Measurements from ENCODE around the gene PLA2G6. TPM values are rescaled to one million over a fixed set of nuclear protein-coding genes. Genes with fewer than 3 reads are reported as not detected.

Gene PLA2G6
- total RNA-seq, 2 experiments from 2014 or later: 80.2 to 85.3 TPM

DNA sequence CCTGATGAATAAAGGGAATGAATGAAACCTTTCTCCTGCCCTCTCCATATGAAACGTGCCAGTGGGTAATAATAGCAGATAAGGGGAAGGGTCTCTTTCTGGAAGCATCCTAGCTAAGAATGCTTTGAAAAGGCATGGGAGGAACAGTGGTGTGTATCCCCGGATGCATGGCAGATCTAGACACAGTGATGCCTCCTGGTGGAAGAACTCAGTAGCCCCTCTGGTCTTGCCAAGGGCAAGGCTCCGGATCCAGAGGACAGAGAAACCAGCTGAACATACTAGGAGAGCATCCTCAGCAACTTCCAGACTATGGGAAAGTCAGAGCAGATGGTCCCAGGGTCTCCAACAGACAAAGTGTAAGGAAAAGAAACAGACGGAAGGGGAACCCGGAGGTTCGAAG lies 77.5 kb downstream of the PLA2G6 start:
- H3K36me3 Mint-ChIP-seq (ENCODE audit: low read depth): no peaks in the 10 kb centered on the region
- no peak overlapping the region for H3K4me3 Mint-ChIP-seq
- intact Hi-C loops (cut with micrococcal nuclease): loop anchor here (5.0 kb wide), 2 partner anchors 47 to 248 kb away; partner anchors contain the start of gene PICK1
- no peaks in the 10 kb centered on the region for H3K9me3 Mint-ChIP-seq
- no peaks in the 10 kb centered on the region for H3K27me3 Mint-ChIP-seq (ENCODE audit: low read depth)
- no peak for DNase-seq
- CTCF ChIA-PET: interaction anchor here (0.6 to 1.5 kb wide), 4 partner anchors 28 to 560 kb away, joined by 3 to 5 read pairs (median 4); no protein-coding TSS in a partner anchor
- no peaks in the 10 kb centered on the region for H3K4me1 Mint-ChIP-seq (ENCODE audit: low read depth)
- H3K27ac Mint-ChIP-seq: no peak overlapping the region

DNA sequence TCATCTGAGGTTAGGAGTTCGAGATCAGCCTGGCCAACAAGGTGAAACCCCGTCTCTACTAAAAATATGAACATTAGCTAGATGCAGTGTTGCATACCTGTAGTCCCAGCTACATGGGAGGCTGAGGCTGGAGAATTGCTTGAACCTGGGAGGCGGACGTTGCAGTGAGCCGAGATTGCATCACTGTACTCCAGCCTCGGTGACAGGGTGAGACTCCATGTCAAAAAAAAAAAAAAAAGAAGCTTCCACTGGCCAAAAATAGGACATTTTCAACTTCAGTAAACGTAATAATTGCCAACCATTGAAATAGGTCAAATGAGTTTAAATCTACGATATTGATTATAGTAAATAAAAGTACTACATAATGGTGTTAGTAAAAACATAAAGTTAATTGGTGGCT lies 78.0 kb downstream of the PLA2G6 start:
- Mint-ChIP-seq H3K4me1 (ENCODE audit: low read depth) (no peaks in the 10 kb centered on the region), H3K36me3 (ENCODE audit: low read depth) (no peaks in the 10 kb centered on the region), H3K4me3 (no peak overlapping the region), H3K27me3 (ENCODE audit: low read depth) (no peaks in the 10 kb centered on the region), H3K27ac (no peak overlapping the region), H3K9me3 (no peaks in the 10 kb centered on the region)
- intact Hi-C loops (cut with micrococcal nuclease): loop anchor here (5.0 kb wide), 2 partner anchors 46 to 249 kb away; partner anchors contain the start of gene PICK1
- no peak for DNase-seq
- CTCF ChIA-PET: interaction anchor here (0.6 to 1.5 kb wide), 4 partner anchors 28 to 560 kb away, joined by 3 to 5 read pairs (median 4); no protein-coding TSS in a partner anchor

DNA sequence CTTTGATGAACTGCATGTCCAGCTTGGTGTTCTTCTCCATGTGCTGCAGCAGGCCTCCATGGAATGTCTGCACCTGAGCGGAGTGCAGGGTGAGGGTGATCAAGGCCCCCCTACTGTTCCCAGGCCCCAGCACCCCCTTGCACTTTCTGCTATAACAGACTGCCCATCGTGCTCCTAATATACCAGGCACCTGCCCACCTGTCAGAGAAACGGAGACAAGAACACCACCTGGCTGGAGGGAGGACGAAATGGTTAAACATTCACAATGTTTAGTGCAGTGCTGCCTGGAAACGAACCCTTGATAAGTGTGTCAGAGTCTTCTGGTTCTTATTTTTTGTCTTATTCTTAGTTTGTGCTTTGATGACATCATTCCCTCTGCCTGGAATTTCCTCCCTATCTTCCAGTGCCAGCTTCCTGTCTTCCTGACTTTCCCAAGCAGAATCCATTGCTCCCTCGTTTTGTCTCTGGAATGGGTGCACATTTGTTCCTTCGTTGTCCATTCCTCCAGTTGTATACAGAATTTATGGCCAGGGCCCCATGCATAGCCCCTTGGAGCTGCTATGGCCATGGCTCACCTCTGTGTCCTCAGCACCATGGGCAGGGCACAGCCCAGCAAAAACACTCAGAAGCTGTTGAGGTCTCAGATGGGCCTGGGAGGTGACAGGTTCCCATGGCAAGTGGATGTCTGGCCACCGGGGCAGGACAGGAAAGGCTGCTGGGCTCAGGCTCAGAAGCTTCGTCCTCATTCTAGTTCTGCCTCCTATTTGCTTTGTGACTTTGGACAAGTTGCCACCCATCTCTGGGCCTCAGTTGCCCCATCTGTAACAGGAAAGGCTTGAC lies 83.0 kb downstream of the PLA2G6 start:
- CTCF ChIA-PET: interaction anchor here (0.8 to 1.4 kb wide), 4 partner anchors 9 to 130 kb away, joined by 3 to 6 read pairs (median 3); no protein-coding TSS in a partner anchor
- Mint-ChIP-seq H3K27me3 (ENCODE audit: low read depth) (no peaks in the 10 kb centered on the region), H3K36me3 (ENCODE audit: low read depth) (peaks cover 8% of the 10 kb centered on the region), H3K27ac (no peak overlapping the region), H3K4me1 (ENCODE audit: low read depth) (no peaks in the 10 kb centered on the region), H3K4me3 (no peak overlapping the region), H3K9me3 (no peaks in the 10 kb centered on the region)
- no peak for DNase-seq
- intact Hi-C loops (cut with micrococcal nuclease): no loop called here

DNA sequence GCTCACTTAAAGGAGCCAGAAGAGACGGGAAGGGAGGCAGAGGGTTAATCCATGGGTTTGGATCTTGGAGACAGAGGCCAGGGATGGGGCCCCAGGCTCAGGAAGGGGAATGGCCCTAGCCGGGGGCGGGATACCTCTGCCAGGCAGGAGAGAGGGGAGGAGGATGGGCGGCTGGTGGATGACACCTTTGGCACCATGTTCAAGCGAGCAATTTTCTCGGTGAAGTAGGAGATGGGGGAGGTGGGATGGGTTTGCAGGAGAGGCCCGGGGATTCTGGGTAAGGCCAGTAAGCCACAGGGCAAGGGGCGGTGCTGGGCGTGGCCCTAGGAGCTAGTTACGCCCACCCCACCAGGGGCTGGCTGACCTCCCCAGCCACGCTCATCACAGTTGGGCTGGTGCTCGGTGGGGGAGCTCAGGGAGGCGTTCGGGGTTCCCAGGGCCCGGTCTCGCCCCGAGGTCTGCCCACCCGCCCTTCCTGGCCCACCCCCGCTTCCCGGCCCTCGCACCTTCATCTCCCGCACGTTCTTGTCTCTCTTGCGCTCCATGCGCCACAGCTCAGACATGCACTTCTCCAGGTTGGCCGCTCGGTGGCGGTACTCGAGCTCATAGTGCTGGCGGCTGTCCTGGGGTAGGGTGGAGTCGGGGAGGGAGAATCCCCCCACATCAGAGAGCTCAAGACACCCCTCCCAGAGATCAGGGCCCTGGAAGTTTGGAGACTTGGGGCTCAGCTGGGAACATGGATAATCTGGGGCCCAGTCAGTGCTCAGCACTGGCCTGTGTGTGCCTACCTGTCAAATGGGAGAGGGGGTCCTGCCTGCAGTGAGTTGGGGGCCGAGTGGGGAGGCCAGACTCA lies 83.8 kb downstream of the PLA2G6 start:
- H3K27ac Mint-ChIP-seq: no peak overlapping the region
- no peak for DNase-seq
- intact Hi-C loops (cut with micrococcal nuclease): no loop called here
- H3K36me3 Mint-ChIP-seq (ENCODE audit: low read depth): peaks cover 8% of the 10 kb centered on the region
- no peaks in the 10 kb centered on the region for H3K27me3 Mint-ChIP-seq (ENCODE audit: low read depth)
- CTCF ChIA-PET: interaction anchor here (0.5 to 1.4 kb wide), 5 partner anchors 9 to 143 kb away, joined by 3 to 6 read pairs (median 3); no protein-coding TSS in a partner anchor
- H3K4me1 Mint-ChIP-seq (ENCODE audit: low read depth): no peaks in the 10 kb centered on the region
- no peak overlapping the region for H3K4me3 Mint-ChIP-seq
- no peaks in the 10 kb centered on the region for H3K9me3 Mint-ChIP-seq

DNA sequence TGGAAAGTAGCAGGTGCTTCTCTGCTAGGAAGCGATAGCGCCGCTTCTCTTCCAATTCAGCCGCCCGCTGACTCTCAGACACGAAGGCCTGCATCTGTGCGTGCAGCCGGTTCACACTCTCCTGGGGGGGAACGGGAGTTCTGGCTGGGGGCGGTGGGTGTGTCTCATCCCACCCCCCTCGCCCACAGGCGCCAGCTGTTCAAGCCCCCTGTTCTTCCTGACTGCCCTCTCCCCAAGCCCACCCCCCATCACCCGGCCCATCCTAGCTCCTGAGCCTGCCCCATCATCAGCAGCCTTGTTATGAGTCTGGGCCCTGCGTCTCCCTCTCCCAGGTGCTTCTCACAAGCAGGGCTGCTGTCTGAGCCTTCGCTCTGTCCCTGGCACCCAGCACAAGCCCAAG lies 84.6 kb downstream of the PLA2G6 start:
- no peaks in the 10 kb centered on the region for H3K9me3 Mint-ChIP-seq
- no peak overlapping the region for H3K4me3 Mint-ChIP-seq
- no peaks in the 10 kb centered on the region for H3K4me1 Mint-ChIP-seq (ENCODE audit: low read depth)
- H3K27me3 Mint-ChIP-seq (ENCODE audit: low read depth): no peaks in the 10 kb centered on the region
- intact Hi-C loops (cut with micrococcal nuclease): no loop called here
- no peak overlapping the region for H3K27ac Mint-ChIP-seq
- CTCF ChIA-PET: interaction anchor here (1.4 kb wide), 1 partner anchor 10 kb away, joined by 6 read pairs; no protein-coding TSS in a partner anchor
- DNase-seq: no peak
- peaks cover 8% of the 10 kb centered on the region for H3K36me3 Mint-ChIP-seq (ENCODE audit: low read depth)

DNA sequence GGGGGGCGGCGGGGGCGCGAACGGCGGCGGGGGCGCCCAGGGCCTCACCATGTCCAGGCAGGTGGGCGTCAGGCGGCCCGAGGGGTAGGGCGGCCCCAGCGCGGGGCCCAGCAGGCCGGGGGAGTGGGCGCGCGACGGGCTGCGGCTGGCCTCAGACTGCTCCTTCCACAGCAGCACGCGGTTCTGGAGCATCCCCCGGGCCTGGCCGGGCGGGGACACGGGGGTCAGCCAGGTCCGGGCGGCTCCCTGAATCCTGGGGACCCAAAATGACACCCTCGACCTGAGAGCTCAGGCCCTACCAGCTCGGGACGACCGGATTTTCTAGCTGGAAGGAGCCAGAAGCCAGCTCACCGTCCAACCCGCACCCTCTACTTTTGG lies 92.2 kb downstream of the PLA2G6 start:
- H3K27ac Mint-ChIP-seq: no peak overlapping the region
- CTCF ChIA-PET: no interaction called here

DNA sequence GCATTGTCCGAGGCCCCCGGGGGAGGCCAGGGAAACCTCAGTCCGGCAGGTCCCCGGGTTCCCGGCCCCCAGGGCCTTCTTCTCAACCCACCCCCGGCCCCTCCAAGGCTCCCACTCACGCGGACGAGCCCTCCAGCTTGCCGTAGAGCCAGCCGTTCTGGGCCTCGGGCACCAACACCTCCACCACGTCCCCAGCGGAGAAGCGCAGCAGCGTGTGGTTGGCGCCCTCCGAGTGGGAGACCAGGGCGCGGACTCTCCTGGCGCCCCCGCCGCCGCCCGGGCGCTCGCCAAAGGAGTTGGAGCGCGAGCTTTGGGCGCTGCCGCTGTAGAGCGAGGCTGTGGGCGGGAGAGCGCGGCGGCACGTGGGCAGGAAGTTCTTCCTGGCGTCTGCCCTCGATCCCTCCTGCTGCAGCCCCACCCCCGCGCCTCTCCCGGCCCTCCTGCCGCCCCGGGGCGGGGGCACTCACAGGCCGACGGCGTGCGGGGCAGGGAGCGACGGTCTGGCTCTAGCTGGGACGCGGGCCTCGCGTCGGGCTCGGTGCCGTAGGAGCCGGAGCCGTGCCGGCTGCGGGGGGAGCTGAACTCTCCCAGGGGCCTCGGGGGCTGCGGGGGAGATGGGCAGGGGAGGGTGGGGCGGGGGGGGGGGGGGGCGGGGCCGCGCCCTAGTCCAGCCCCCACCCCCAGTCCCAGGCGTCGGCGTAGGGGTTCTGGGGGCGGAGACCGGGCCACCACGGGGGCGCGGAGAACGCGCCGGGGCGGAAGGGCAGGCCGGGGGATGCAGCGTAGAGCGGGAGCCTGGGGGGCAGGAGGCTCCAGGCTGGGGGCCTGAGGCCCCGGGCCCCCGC lies 92.8 kb downstream of the PLA2G6 start:
- no peaks in the 10 kb centered on the region for H3K9me3 Mint-ChIP-seq
- H3K36me3 Mint-ChIP-seq (ENCODE audit: low read depth): peaks cover under 1% of the 10 kb centered on the region
- no peaks in the 10 kb centered on the region for H3K4me1 Mint-ChIP-seq (ENCODE audit: low read depth)
- no peak overlapping the region for H3K4me3 Mint-ChIP-seq
- no peak for DNase-seq
- no peak overlapping the region for H3K27ac Mint-ChIP-seq
- CTCF ChIA-PET: no interaction called here
- peaks cover 6% of the 10 kb centered on the region for H3K27me3 Mint-ChIP-seq (ENCODE audit: low read depth)
- intact Hi-C loops (cut with micrococcal nuclease): no loop called here

More for the DNA sequence above, 92.2 kb downstream of the PLA2G6 start:
- intact Hi-C loops (cut with micrococcal nuclease): no loop called here
- H3K27me3 Mint-ChIP-seq (ENCODE audit: low read depth): peaks cover 6% of the 10 kb centered on the region
- H3K36me3 Mint-ChIP-seq (ENCODE audit: low read depth): peaks cover 4% of the 10 kb centered on the region
- no peak for DNase-seq
- no peaks in the 10 kb centered on the region for H3K4me1 Mint-ChIP-seq (ENCODE audit: low read depth)
- H3K4me3 Mint-ChIP-seq: no peak overlapping the region
- no peaks in the 10 kb centered on the region for H3K9me3 Mint-ChIP-seq

DNA sequence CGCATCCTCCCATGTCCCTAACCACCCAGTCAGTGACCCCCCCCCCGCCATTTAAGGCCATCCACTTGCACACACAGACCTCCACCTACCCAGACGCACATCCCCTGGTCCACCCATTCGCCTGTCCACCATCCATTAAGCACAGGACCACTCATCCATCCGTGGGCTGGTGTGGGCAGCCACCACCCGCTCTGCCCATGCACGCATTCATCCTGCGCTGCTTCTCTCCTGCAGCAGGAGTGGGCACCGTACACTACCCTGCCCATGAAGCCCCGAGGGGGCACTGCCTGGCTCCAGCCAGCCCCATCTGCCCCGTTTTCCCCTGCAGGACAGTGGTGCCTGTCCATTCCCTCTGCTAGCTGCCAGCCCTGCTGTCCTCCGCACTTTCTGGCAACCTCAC lies 93.8 kb downstream of the PLA2G6 start:
- no peak for DNase-seq
- intact Hi-C loops (cut with micrococcal nuclease): no loop called here
- H3K27ac Mint-ChIP-seq: no peak overlapping the region
- peaks cover 6% of the 10 kb centered on the region for H3K27me3 Mint-ChIP-seq (ENCODE audit: low read depth)
- no peaks in the 10 kb centered on the region for H3K36me3 Mint-ChIP-seq (ENCODE audit: low read depth)
- CTCF ChIA-PET: no interaction called here
- no peaks in the 10 kb centered on the region for H3K9me3 Mint-ChIP-seq
- no peak overlapping the region for H3K4me3 Mint-ChIP-seq
- H3K4me1 Mint-ChIP-seq (ENCODE audit: low read depth): no peaks in the 10 kb centered on the region

DNA sequence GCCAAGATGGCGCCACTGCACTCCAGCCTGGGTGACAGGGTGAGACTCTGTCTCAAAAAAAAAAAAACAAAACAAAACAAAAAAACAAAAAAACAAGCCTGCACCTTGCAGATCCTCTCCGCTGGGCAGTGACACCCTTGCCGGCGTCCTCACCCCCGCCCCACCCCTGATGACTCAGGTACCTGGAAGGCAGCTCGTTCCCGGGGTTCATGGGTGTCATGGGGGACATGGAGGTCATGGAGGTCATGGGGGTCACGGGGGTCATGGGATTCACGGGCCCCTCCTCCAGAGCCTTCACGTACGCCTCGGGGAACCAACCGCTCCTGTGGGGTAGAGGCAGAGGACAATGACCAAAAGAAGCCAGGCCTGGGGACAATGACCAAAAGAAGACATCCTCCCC lies 94.7 kb downstream of the PLA2G6 start:
- Mint-ChIP-seq H3K27ac (no peak overlapping the region), H3K9me3 (no peaks in the 10 kb centered on the region), H3K4me1 (ENCODE audit: low read depth) (no peaks in the 10 kb centered on the region), H3K27me3 (ENCODE audit: low read depth) (peaks cover 8% of the 10 kb centered on the region), H3K4me3 (no peak overlapping the region), H3K36me3 (ENCODE audit: low read depth) (no peaks in the 10 kb centered on the region)
- CTCF ChIA-PET: no interaction called here
- DNase-seq: no peak
- intact Hi-C loops (cut with micrococcal nuclease): no loop called here

DNA sequence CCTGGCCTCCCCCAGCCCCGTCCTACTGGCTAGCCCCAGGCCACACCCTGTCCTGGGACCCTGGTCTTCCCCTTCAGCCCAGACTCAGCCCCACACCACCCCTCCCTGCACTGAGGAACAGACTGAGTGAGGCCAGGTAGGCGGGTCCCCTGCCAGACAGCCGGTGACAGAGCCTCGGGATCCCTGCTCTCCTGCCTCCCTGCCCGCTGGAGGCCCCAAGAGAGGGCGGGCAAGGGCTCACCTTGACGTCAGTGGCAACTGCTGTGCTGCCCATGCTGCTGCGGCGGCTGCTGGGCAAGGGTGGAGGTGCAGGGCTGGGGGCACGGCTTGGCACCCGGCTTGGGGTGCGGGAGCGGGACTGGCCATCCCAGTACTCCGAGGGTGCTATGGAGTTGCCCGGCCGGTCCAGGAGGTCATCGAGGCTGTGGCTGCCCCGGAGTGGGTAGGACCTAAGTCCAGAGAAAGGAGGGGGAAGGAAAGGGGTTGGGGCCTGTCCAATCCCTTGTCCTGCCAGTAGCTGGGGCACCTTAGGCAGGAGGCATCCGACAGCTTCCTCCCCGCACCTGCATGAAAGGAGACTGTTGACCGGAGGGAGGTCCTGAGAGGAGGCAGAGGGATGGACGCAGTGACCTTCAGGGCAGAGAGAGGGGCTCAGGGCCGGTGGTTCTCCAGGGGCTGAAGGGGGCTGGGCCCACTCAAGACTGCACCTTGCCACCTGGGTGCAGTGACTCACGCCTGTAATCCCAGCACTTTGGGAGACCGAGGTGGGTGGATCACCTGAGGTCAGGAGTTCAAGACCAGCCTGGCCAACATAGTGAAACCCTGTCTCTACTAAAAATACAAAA lies 95.4 kb downstream of the PLA2G6 start:
- CTCF ChIA-PET: no interaction called here
- no peaks in the 10 kb centered on the region for H3K9me3 Mint-ChIP-seq
- H3K4me3 Mint-ChIP-seq: no peak overlapping the region
- H3K27ac Mint-ChIP-seq: no peak overlapping the region
- peaks cover 11% of the 10 kb centered on the region for H3K27me3 Mint-ChIP-seq (ENCODE audit: low read depth)
- no peaks in the 10 kb centered on the region for H3K4me1 Mint-ChIP-seq (ENCODE audit: low read depth)
- no peaks in the 10 kb centered on the region for H3K36me3 Mint-ChIP-seq (ENCODE audit: low read depth)
- intact Hi-C loops (cut with micrococcal nuclease): no loop called here
- DNase-seq: no peak

DNA sequence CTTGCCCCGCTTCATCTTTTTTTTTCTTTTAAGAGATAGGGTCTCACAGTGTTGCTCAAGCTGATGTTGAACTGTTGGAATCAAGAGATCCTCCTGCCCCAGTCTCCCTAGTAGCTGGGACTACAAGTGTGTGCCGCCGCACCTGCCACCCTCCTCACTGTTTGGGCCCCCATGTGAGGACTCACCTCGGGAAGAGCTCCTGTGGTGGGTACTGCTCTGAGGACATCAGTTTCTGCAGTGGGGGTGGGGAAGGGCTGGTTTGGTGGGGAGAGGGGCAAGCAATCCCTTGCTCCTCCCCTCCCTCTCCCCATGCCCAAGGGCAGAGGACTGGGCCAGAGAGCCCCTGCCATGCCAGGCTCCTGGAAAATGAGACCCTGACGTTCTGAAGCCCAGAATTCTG lies 96.1 kb downstream of the PLA2G6 start:
- H3K9me3 Mint-ChIP-seq: no peaks in the 10 kb centered on the region
- H3K27me3 Mint-ChIP-seq (ENCODE audit: low read depth): peaks cover 15% of the 10 kb centered on the region
- H3K4me1 Mint-ChIP-seq (ENCODE audit: low read depth): no peaks in the 10 kb centered on the region
- no peak overlapping the region for H3K4me3 Mint-ChIP-seq
- no peak overlapping the region for H3K27ac Mint-ChIP-seq
- intact Hi-C loops (cut with micrococcal nuclease): no loop called here
- DNase-seq: no peak
- CTCF ChIA-PET: interaction anchor here (0.7 to 1.5 kb wide), 2 partner anchors 15 to 33 kb away, joined by 4 to 6 read pairs; no protein-coding TSS in a partner anchor
- no peaks in the 10 kb centered on the region for H3K36me3 Mint-ChIP-seq (ENCODE audit: low read depth)
